Upper lobe of left lung (tissue), 4 donors: Measurements from ENCODE around the gene SLC18A2.

ENCODE experiments used
- POLR2A ChIP-seq, 4 donors: fragments of 450-650 bp; IDR thresholded peaks; one replicate each; pipeline ENCODE4 v1.5.1; 2016 to 2017; ENCODE audit warnings: antibody characterized with exemption in 4 of 4, mild to moderate bottlenecking in 2 of 4
- POLR2AphosphoS5 ChIP-seq, 2 donors: sonication (generic); formaldehyde crosslinking; IDR thresholded peaks; one replicate each; pipeline ENCODE4 v1.5.1; 2017; ENCODE audit warnings: antibody characterized with exemption in 2 of 2
- TF ChIP-seq, protein P1 (sequence below), 6 experiments: fragments of 450-650 bp in 4 of 6; fragments of 200-600 bp in 2 of 6; sonication (generic) in 2 of 6; IDR thresholded peaks; one replicate each; pipeline ENCODE4 v1.5.1; 2016 to 2019; ENCODE audit warnings: antibody characterized with exemption in 6 of 6

DNA sequence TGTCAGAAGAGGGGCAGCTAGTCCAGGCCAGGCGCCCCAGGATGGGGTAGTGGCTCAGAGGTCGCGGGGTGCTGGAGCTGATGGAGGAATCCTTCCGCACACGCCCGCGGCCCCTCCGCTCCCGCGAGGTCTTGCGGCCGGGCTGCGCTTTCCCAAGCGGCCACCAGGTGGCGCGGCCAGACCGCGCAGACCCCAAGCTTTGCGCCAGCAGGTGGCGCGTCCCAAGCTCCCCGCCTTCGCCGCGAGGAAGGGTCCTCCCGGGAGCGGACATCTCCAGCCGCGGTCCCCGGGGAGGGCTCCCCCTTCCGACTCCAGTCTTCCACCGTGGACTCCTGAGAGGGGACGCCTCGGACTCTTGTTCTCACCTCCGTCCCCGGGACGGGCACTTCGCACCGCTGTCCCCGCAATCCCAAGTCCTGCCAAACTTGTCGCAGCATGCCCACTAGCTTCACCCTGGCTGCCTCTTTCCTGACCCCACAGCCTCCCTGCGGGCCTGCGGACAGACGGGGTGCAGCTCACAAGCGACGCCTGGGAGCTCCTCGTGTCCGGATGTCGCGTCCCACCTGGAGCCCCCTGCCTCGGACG lies 24.2 kb upstream of the SLC18A2 start:
- TF ChIP-seq, protein P1, sequence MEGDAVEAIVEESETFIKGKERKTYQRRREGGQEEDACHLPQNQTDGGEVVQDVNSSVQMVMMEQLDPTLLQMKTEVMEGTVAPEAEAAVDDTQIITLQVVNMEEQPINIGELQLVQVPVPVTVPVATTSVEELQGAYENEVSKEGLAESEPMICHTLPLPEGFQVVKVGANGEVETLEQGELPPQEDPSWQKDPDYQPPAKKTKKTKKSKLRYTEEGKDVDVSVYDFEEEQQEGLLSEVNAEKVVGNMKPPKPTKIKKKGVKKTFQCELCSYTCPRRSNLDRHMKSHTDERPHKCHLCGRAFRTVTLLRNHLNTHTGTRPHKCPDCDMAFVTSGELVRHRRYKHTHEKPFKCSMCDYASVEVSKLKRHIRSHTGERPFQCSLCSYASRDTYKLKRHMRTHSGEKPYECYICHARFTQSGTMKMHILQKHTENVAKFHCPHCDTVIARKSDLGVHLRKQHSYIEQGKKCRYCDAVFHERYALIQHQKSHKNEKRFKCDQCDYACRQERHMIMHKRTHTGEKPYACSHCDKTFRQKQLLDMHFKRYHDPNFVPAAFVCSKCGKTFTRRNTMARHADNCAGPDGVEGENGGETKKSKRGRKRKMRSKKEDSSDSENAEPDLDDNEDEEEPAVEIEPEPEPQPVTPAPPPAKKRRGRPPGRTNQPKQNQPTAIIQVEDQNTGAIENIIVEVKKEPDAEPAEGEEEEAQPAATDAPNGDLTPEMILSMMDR (IDR thresholded peaks at IDR 0.05), result peak; percentile 99 to 100 (median 100)
- TF ChIP-seq POLR2A (IDR thresholded peaks at IDR 0.05) (no peak), POLR2AphosphoS5 (IDR thresholded peaks at IDR 0.05) (no peak)
